ENCODE measurements around the gene KRTAP10-8.
"Not testable (repeated sequence)": the region's sequence is repeated elsewhere in the genome, so short reads cannot be mapped to it uniquely, and the experiment has no call there.

KRTAP10-8 gene

GRCh38 chr21:44618504-44618903, 6.6 kb downstream of the KRTAP10-8 start:
- DNase-seq (ENCODE audit: low read depth, low spot score), result no peak

- no peak for DNase-seq (ENCODE audit: low read depth, low spot score)
Observed at GRCh38 chr21:44618909-44619308, 7.0 kb downstream of the KRTAP10-8 start.

- no peak for DNase-seq (ENCODE audit: low read depth, low spot score)
Observed at GRCh38 chr21:44619886-44620285, 8.0 kb downstream of the KRTAP10-8 start.

- no peak for DNase-seq (ENCODE audit: low read depth, low spot score)
Observed at GRCh38 chr21:44623575-44623974, 11.7 kb downstream of the KRTAP10-8 start.

GRCh38 chr21:44625756-44626155, 13.9 kb downstream of the KRTAP10-8 start:
- no peak for DNase-seq (ENCODE audit: low read depth, low spot score)

- DNase-seq (ENCODE audit: low read depth, low spot score), result no peak
Observed at GRCh38 chr21:44626262-44626661, 14.4 kb downstream of the KRTAP10-8 start.

- DNase-seq (ENCODE audit: low read depth, low spot score), result no peak
Observed at GRCh38 chr21:44626673-44627143, 14.8 kb downstream of the KRTAP10-8 start, which contains the start of gene KRTAP10-9. KRTAP10-9 (plus strand) TSS chr21:44627093; CDS start chr21:44627172, 79 bp downstream.

- not testable (repeated sequence) for DNase-seq (ENCODE audit: low read depth, low spot score)
Observed at GRCh38 chr21:44627181-44627822, 15.4 kb downstream of the KRTAP10-8 start.

- not testable (repeated sequence) for DNase-seq (ENCODE audit: low read depth, low spot score)
Observed at GRCh38 chr21:44627831-44628233, 16.0 kb downstream of the KRTAP10-8 start.

GRCh38 chr21:44628707-44629391, 17.0 kb downstream of the KRTAP10-8 start:
- no peak for DNase-seq (ENCODE audit: low read depth, low spot score)

- DNase-seq (ENCODE audit: low read depth, low spot score), result no peak
Observed at GRCh38 chr21:44630440-44630839, 18.6 kb downstream of the KRTAP10-8 start.

- DNase-seq (ENCODE audit: low read depth, low spot score), result no peak
Observed at GRCh38 chr21:44632067-44632466, 20.2 kb downstream of the KRTAP10-8 start.

GRCh38 chr21:44636209-44637017, 24.5 kb downstream of the KRTAP10-8 start:
- no peak for DNase-seq (ENCODE audit: low read depth, low spot score)

GRCh38 chr21:44637018-44637850, 25.4 kb downstream of the KRTAP10-8 start, which contains the start of gene KRTAP10-10:
KRTAP10-10 (plus strand) TSS chr21:44637356; CDS start chr21:44637418, 62 bp downstream.
- DNase-seq (ENCODE audit: low read depth, low spot score), result no peak

GRCh38 chr21:44637851-44638348, 26.0 kb downstream of the KRTAP10-8 start:
- not testable (repeated sequence) for DNase-seq (ENCODE audit: low read depth, low spot score)

- not testable (repeated sequence) for DNase-seq (ENCODE audit: low read depth, low spot score)
Observed at GRCh38 chr21:44638506-44639330, 26.8 kb downstream of the KRTAP10-8 start.

- no peak for DNase-seq (ENCODE audit: low read depth, low spot score)
Observed at GRCh38 chr21:44639331-44639655, 27.4 kb downstream of the KRTAP10-8 start.

- DNase-seq (ENCODE audit: low read depth, low spot score), result no peak
Observed at GRCh38 chr21:44640761-44641160, 28.9 kb downstream of the KRTAP10-8 start.

- no peak for DNase-seq (ENCODE audit: low read depth, low spot score)
Observed at GRCh38 chr21:44643741-44644310, 31.9 kb downstream of the KRTAP10-8 start.

- no peak for DNase-seq (ENCODE audit: low read depth, low spot score)
Observed at GRCh38 chr21:44644878-44645277, 33.0 kb downstream of the KRTAP10-8 start.
